WTC11 (cell line): Measurements from ENCODE around the gene FOXP1. TPM values are rescaled to one million over a fixed set of nuclear protein-coding genes. Genes with fewer than 3 reads are reported as not detected.

Experiments used
- ATAC-seq: fragments of 200-7000 bp; cut with Tn5 transposase; 2 replicates; pipeline ENCODE4 v1.10.0; 2021; ENCODE audit warnings: mild to moderate bottlenecking, moderate library complexity
- CTCF ChIA-PET: fragments of 300-600 bp; sonication (Branson Sonifier 250); formaldehyde crosslinking; loops from one replicate; lab custom pipeline; 2021; ENCODE audit warnings: antibody characterized with exemption; lab: Charles Lee
- POLR2A ChIA-PET: fragments of 350-600 bp; sonication (Branson Sonifier 250); formaldehyde crosslinking; loops from one replicate; lab custom pipeline; 2021; ENCODE audit warnings: antibody characterized with exemption; lab: Charles Lee
- DNase-seq: peaks from one replicate; pipeline ENCODE4 v3.0.0; 2021; ENCODE audit warnings: low spot score
- H3K27ac Mint-ChIP-seq: 2 replicates; pipeline ENCODE4 v1.8.0; 2021; ENCODE audit warnings: mixed read lengths
- H3K27me3 Mint-ChIP-seq: 2 replicates; pipeline ENCODE4 v1.8.0; 2021; ENCODE audit warnings: low read depth, mild to moderate bottlenecking, moderate library complexity, mixed read lengths
- H3K36me3 Mint-ChIP-seq: 2 replicates; pipeline ENCODE4 v1.8.0; 2021; ENCODE audit warnings: mixed read lengths
- H3K4me1 Mint-ChIP-seq: 2 replicates; pipeline ENCODE4 v1.8.0; 2022; ENCODE audit warnings: mixed read lengths
- H3K4me3 Mint-ChIP-seq: 2 replicates; pipeline ENCODE4 v1.8.0; 2021; ENCODE audit warnings: mild to moderate bottlenecking, moderate library complexity, mixed read lengths
- H3K9me3 Mint-ChIP-seq: 2 replicates; pipeline ENCODE4 v1.8.0; 2021; ENCODE audit warnings: mixed read lengths
- AFF4 ChIP-seq: sonication (generic); formaldehyde crosslinking; IDR thresholded peaks from 2 replicates; pipeline ENCODE4 v1.8.1; 2023; ENCODE audit warnings: mild to moderate bottlenecking, missing genetic modification reagents, borderline replicate concordance
- AR ChIP-seq: fragments of 250-450 bp; sonication (Bioruptor Pico); IDR thresholded peaks from 2 replicates; pipeline ENCODE4 v1.9.0; 2021; ENCODE audit warnings: mild to moderate bottlenecking
- E2F1 ChIP-seq: sonication (generic); formaldehyde crosslinking; IDR thresholded peaks from 2 replicates; pipeline ENCODE4 v1.8.0; 2022; ENCODE audit warnings: mild to moderate bottlenecking, missing genetic modification reagents
- E2F5 ChIP-seq: sonication (generic); formaldehyde crosslinking; IDR thresholded peaks from 2 replicates; pipeline ENCODE4 v1.8.1; 2022; ENCODE audit warnings: mild to moderate bottlenecking, moderate library complexity, missing genetic modification reagents
- FOXJ3 ChIP-seq: sonication (generic); formaldehyde crosslinking; IDR thresholded peaks from 2 replicates; pipeline ENCODE4 v1.9.0; 2021; ENCODE audit warnings: missing genetic modification reagents, mild to moderate bottlenecking, borderline replicate concordance
- FOXK1 ChIP-seq: sonication (generic); formaldehyde crosslinking; IDR thresholded peaks from 2 replicates; pipeline ENCODE4 v1.8.0; 2022; ENCODE audit warnings: mild to moderate bottlenecking, moderate library complexity, missing genetic modification reagents
- FOXP1 ChIP-seq: sonication (generic); formaldehyde crosslinking; IDR thresholded peaks from 2 replicates; pipeline ENCODE4 v1.8.0; 2022; ENCODE audit warnings: missing genetic modification reagents, mild to moderate bottlenecking, moderate library complexity, borderline replicate concordance
- FOXP4 ChIP-seq: sonication (generic); formaldehyde crosslinking; IDR thresholded peaks from 2 replicates; pipeline ENCODE4 v1.8.0; 2022; ENCODE audit warnings: mild to moderate bottlenecking, missing genetic modification reagents
- JAZF1 ChIP-seq: fragments of 250-450 bp; sonication (Bioruptor Pico); IDR thresholded peaks from 2 replicates; pipeline ENCODE4 v1.9.0; 2021; ENCODE audit warnings: moderate library complexity, mild to moderate bottlenecking, inconsistent platforms
- JUN ChIP-seq: sonication (generic); formaldehyde crosslinking; IDR thresholded peaks from 2 replicates; pipeline ENCODE4 v1.8.0; 2023; ENCODE audit warnings: mild to moderate bottlenecking, missing genetic modification reagents
- NFE2L1 ChIP-seq: sonication (generic); formaldehyde crosslinking; IDR thresholded peaks from 2 replicates; pipeline ENCODE4 v1.8.1; 2023; ENCODE audit warnings: missing genetic modification reagents
- NR2C2 ChIP-seq: sonication (generic); formaldehyde crosslinking; IDR thresholded peaks from 2 replicates; pipeline ENCODE4 v1.8.0; 2022; ENCODE audit warnings: mild to moderate bottlenecking, missing genetic modification reagents
- NR3C1 ChIP-seq: sonication (generic); formaldehyde crosslinking; conservative IDR thresholded peaks from 2 replicates; pipeline ENCODE4 v1.8.1; 2023; ENCODE audit warnings: low read depth, mild to moderate bottlenecking, missing genetic modification reagents
- OVOL2 ChIP-seq: fragments of 250-450 bp; sonication (Bioruptor Pico); IDR thresholded peaks from 2 replicates; pipeline ENCODE4 v1.9.0; 2021; ENCODE audit warnings: mild to moderate bottlenecking, borderline replicate concordance
- RELA ChIP-seq: sonication (generic); formaldehyde crosslinking; IDR thresholded peaks from 2 replicates; pipeline ENCODE4 v1.8.1; 2022; ENCODE audit warnings: missing genetic modification reagents, mild to moderate bottlenecking, borderline replicate concordance
- ZBTB21 ChIP-seq: sonication (generic); formaldehyde crosslinking; IDR thresholded peaks from 2 replicates; pipeline ENCODE4 v1.8.1; 2023; ENCODE audit warnings: mild to moderate bottlenecking, missing genetic modification reagents, borderline replicate concordance
- ZNF121 ChIP-seq: sonication (generic); formaldehyde crosslinking; IDR thresholded peaks from 2 replicates; pipeline ENCODE4 v1.8.0; 2023; ENCODE audit warnings: missing genetic modification reagents
- ZNF232 ChIP-seq: sonication (generic); formaldehyde crosslinking; IDR thresholded peaks from 2 replicates; pipeline ENCODE4 v1.8.0; 2022; ENCODE audit warnings: mild to moderate bottlenecking, missing genetic modification reagents
- ZNF396 ChIP-seq: fragments of 250-450 bp; sonication (Bioruptor Pico); IDR thresholded peaks from 2 replicates; pipeline ENCODE4 v1.8.0; 2021; ENCODE audit warnings: mild to moderate bottlenecking, moderate library complexity, borderline replicate concordance
- ZNF423 ChIP-seq: fragments of 250-450 bp; sonication (Bioruptor Pico); IDR thresholded peaks from 2 replicates; pipeline ENCODE4 v2.1.2; 2022; ENCODE audit warnings: mild to moderate bottlenecking, moderate library complexity
- ZNF532 ChIP-seq: fragments of 250-450 bp; sonication (Bioruptor Pico); IDR thresholded peaks from 2 replicates; pipeline ENCODE4 v1.9.0; 2021; ENCODE audit warnings: mild to moderate bottlenecking, borderline replicate concordance
- ZNF671 ChIP-seq: fragments of 250-450 bp; sonication (Bioruptor Pico); IDR thresholded peaks from 2 replicates; pipeline ENCODE4 v1.8.0; 2021; ENCODE audit warnings: mild to moderate bottlenecking
- total RNA-seq: library from RNA; stranded (reverse); gene quantifications from 3 replicates; pipeline ENCODE4 v1.2.3, GENCODE V29; 2021

FOXP1 gene
- total RNA-seq, 1 experiment from 2014 or later, result 25.8 TPM

- CTCF ChIA-PET, result no interaction called here
- ATAC-seq, result no peak
- peaks cover 26% of the 10 kb centered on the region for H3K4me1 Mint-ChIP-seq
- no peak overlapping the region for H3K27ac Mint-ChIP-seq
- H3K4me3 Mint-ChIP-seq, result no peak overlapping the region
- no peaks in the 10 kb centered on the region for H3K9me3 Mint-ChIP-seq
- H3K27me3 Mint-ChIP-seq, result no peaks in the 10 kb centered on the region
- TF ChIP-seq E2F5 (CRISPR knock-in tag) (no peak), JAZF1 (CRISPR knock-in tag) (no peak), ZNF232 (CRISPR knock-in tag) (no peak), ZBTB21 (CRISPR knock-in tag) (no peak), E2F1 (CRISPR knock-in tag) (no peak), ZNF121 (no peak), JUN (CRISPR knock-in tag) (no peak), AR (no peak), NFE2L1 (CRISPR knock-in tag) (no peak), RELA (CRISPR knock-in tag) (no peak), NR2C2 (CRISPR knock-in tag) (no peak)
- TF ChIP-seq, all 79 proteins: peak for 0
- H3K36me3 Mint-ChIP-seq, result no peaks in the 10 kb centered on the region
- DNase-seq, result no peak
- POLR2A ChIA-PET, result no interaction called here
Measured at GRCh38 chr3:71566776-71567175, 16.8 kb downstream of the FOXP1 start.

GRCh38 chr3:71565976-71566375 lies 17.6 kb downstream of the FOXP1 start:
- Mint-ChIP-seq H3K27me3 (no peaks in the 10 kb centered on the region), H3K9me3 (no peaks in the 10 kb centered on the region), H3K4me1 (peaks cover 26% of the 10 kb centered on the region), H3K4me3 (no peak overlapping the region), H3K27ac (no peak overlapping the region), H3K36me3 (no peaks in the 10 kb centered on the region)
- CTCF ChIA-PET, result no interaction called here
- ATAC-seq, result no peak
- POLR2A ChIA-PET, result no interaction called here
- DNase-seq, result no peak
- TF ChIP-seq AFF4, result no peak
- no peak for TF ChIP-seq ZNF423 (CRISPR knock-in tag)
- no peak for TF ChIP-seq OVOL2
- no peak for TF ChIP-seq ZNF671
- no peak for TF ChIP-seq JUN (CRISPR knock-in tag)
- TF ChIP-seq FOXK1 (CRISPR knock-in tag), result no peak
- no peak for TF ChIP-seq FOXP1 (CRISPR knock-in tag)
- TF ChIP-seq FOXJ3 (CRISPR knock-in tag), result no peak
- no peak for TF ChIP-seq ZNF396
- no peak for TF ChIP-seq FOXP4 (CRISPR knock-in tag)
- TF ChIP-seq NR3C1 (CRISPR knock-in tag), result no peak
- no peak for TF ChIP-seq ZNF532 (CRISPR knock-in tag)
